Prostate gland (tissue), 2 donors: Measurements from ENCODE around the gene RYR3. TPM values are rescaled to one million over a fixed set of nuclear protein-coding genes. Genes with fewer than 3 reads are reported as not detected.
"Not testable (repeated sequence)": the region's sequence is repeated elsewhere in the genome, so short reads cannot be mapped to it uniquely, and the experiment has no call there.

Experiments
- DNase-seq: peaks from one replicate; pipeline ENCODE4 v3.0.0-alpha.2; 2019; ENCODE audit warnings: low spot score
- H3K27ac ChIP-seq, 2 donors: fragments of 200-600 bp; sonication (generic); 2 replicates each; pipeline ENCODE4 v1.5.1; 2017 to 2019
- H3K27me3 ChIP-seq: fragments of 200-600 bp; sonication (generic); replicated peaks from 2 replicates; pipeline ENCODE4 v1.5.1; 2019; ENCODE audit not compliant: insufficient read depth
- H3K36me3 ChIP-seq, 2 donors: fragments of 200-600 bp; sonication (generic); 1 replicate in 1 of 2; 2 replicates in 1 of 2; pipeline versions ENCODE4 v1.5.1 to v1.8.1; 2017 to 2019
- H3K4me1 ChIP-seq: fragments of 200-600 bp; sonication (generic); replicated peaks from 2 replicates; pipeline ENCODE4 v1.5.1; 2019
- H3K4me3 ChIP-seq, 2 donors: fragments of 200-600 bp; sonication (generic); 2 replicates each; pipeline ENCODE4 v1.5.1; 2017 to 2019
- H3K9me3 ChIP-seq: fragments of 200-600 bp; sonication (generic); 2 replicates; pipeline ENCODE4 v1.5.1; 2017
- CTCF ChIP-seq, 4 experiments: fragments of 200-600 bp in 2 of 4; fragments of 450-650 bp in 2 of 4; sonication (generic) in 2 of 4; IDR thresholded peaks; 1 replicate in 3 of 4; 2 replicates in 1 of 4; pipeline ENCODE4 v1.5.1; 2016 to 2019; ENCODE audit warnings: antibody characterized with exemption in 4 of 4, mild to moderate bottlenecking in 2 of 4, moderate library complexity in 2 of 4
- POLR2A ChIP-seq: fragments of 450-650 bp; IDR thresholded peaks from one replicate; pipeline ENCODE4 v1.6.1; 2016; ENCODE audit warnings: antibody characterized with exemption, mild to moderate bottlenecking
- POLR2AphosphoS5 ChIP-seq: sonication (generic); formaldehyde crosslinking; IDR thresholded peaks from one replicate; pipeline ENCODE4 v1.6.1; 2017; ENCODE audit warnings: antibody characterized with exemption
- WGBS: methylation state at CpG from one replicate; pipeline ENCODE4 v1.1.5; 2018; 5-methylcytosine and 5-hydroxymethylcytosine counted together
- intact Hi-C: fragments of 100-400 bp; cut with DNase I; formaldehyde crosslinking; loops from one replicate; pipeline ENCODE4 v1.14.2; 2022
- total RNA-seq, 2 donors: library from RNA; depleted of rRNA; stranded (reverse); fragments of >200 nt; gene quantifications; one replicate each; pipeline ENCODE4 v1.1.0, GENCODE V29; 2016

The RYR3 gene
- total RNA-seq, 2 donors from 2014 or later: 0.41 to 2.3 TPM

GRCh38 chr15:33810806-33811205 is 500.0 kb downstream of the RYR3 start:
- intact Hi-C loops: no loop called here
- WGBS: 72% methylated on average over 6 of the region's 6 CpGs
- no peak for DNase-seq
- Histone ChIP-seq H3K9me3 (no peaks in the 10 kb centered on the region), H3K4me1 (no peaks in the 10 kb centered on the region), H3K4me3 (no peak overlapping the region), H3K27ac (no peak overlapping the region), H3K36me3 (no peaks in the 10 kb centered on the region), H3K27me3 (no peaks in the 10 kb centered on the region)
- no peak for TF ChIP-seq POLR2AphosphoS5
- no peak for TF ChIP-seq CTCF (IDR thresholded peaks at IDR 0.05)
- TF ChIP-seq POLR2A: no peak

GRCh38 chr15:33813891-33814290 is 503.1 kb downstream of the RYR3 start:
- TF ChIP-seq POLR2AphosphoS5: no peak
- TF ChIP-seq CTCF (IDR thresholded peaks at IDR 0.05): no peak
- no peak for TF ChIP-seq POLR2A
- no peaks in the 10 kb centered on the region for H3K27me3 ChIP-seq
- no peaks in the 10 kb centered on the region for H3K9me3 ChIP-seq
- 59% methylated on average over 3 of the region's 3 CpGs for WGBS
- intact Hi-C loops: no loop called here
- no peak overlapping the region for H3K4me3 ChIP-seq
- H3K36me3 ChIP-seq: no peaks in the 10 kb centered on the region
- no peaks in the 10 kb centered on the region for H3K4me1 ChIP-seq
- no peak for DNase-seq
- no peak overlapping the region for H3K27ac ChIP-seq

- H3K9me3 ChIP-seq, H3K36me3 ChIP-seq, H3K27ac ChIP-seq, intact Hi-C loops, H3K4me3 ChIP-seq, DNase-seq, H3K4me1 ChIP-seq, H3K27me3 ChIP-seq: not testable (repeated sequence)
- WGBS: 95% methylated on average over 6 of the region's 6 CpGs
Measured at GRCh38 chr15:33819499-33819898, 508.7 kb downstream of the RYR3 start.

- H3K9me3 ChIP-seq: no peaks in the 10 kb centered on the region
- intact Hi-C loops: no loop called here
- H3K4me1 ChIP-seq: no peaks in the 10 kb centered on the region
- H3K27ac ChIP-seq: no peak overlapping the region
- TF ChIP-seq POLR2AphosphoS5: no peak
- TF ChIP-seq POLR2A: no peak
- TF ChIP-seq CTCF (IDR thresholded peaks at IDR 0.05): no peak
- no peak for DNase-seq
- WGBS: 24% methylated on average over 4 of the region's 4 CpGs
- H3K27me3 ChIP-seq: no peaks in the 10 kb centered on the region
- H3K4me3 ChIP-seq: no peak overlapping the region
- H3K36me3 ChIP-seq: no peaks in the 10 kb centered on the region
Measured at GRCh38 chr15:33822479-33822878, 511.7 kb downstream of the RYR3 start.

- Histone ChIP-seq H3K36me3 (no peaks in the 10 kb centered on the region), H3K4me3 (no peak overlapping the region), H3K4me1 (no peaks in the 10 kb centered on the region), H3K27ac (no peak overlapping the region), H3K27me3 (no peaks in the 10 kb centered on the region), H3K9me3 (no peaks in the 10 kb centered on the region)
- intact Hi-C loops: no loop called here
- TF ChIP-seq POLR2A: no peak
- TF ChIP-seq CTCF (IDR thresholded peaks at IDR 0.05): no peak
- TF ChIP-seq POLR2AphosphoS5: no peak
- WGBS: 81% methylated on average over 3 of the region's 3 CpGs
- DNase-seq: no peak
Measured at GRCh38 chr15:33823119-33823518, 512.4 kb downstream of the RYR3 start.
